GM19239 (cell line): Measurements from ENCODE around the gene LRP1.

ENCODE experiments used
- DNase-seq: peaks from one replicate; pipeline ENCODE4 v3.0.0; 2011; ENCODE audit warnings: low spot score; ENCODE audit not compliant: insufficient read length
- FAIRE-seq: peaks from 2 replicates; lab custom pipeline; 2011; peaks lifted over from hg19 to GRCh38; lab: Jason Lieb, UNC

LRP1 gene

GRCh38 chr12:57185403-57185802 is 57.1 kb downstream of the LRP1 start:
- DNase-seq (no peak), FAIRE-seq (no peak)

GRCh38 chr12:57185906-57186508 is 57.7 kb downstream of the LRP1 start:
- DNase-seq, result no peak
- no peak for FAIRE-seq

- FAIRE-seq, result no peak
- no peak for DNase-seq
Observed at GRCh38 chr12:57187222-57188089, 59.2 kb downstream of the LRP1 start.

- FAIRE-seq, result no peak
- no peak for DNase-seq
Observed at GRCh38 chr12:57188090-57188425, 59.8 kb downstream of the LRP1 start.

GRCh38 chr12:57190037-57190436 is 61.8 kb downstream of the LRP1 start:
- no peak for FAIRE-seq

GRCh38 chr12:57190821-57191220 is 62.5 kb downstream of the LRP1 start:
- DNase-seq (no peak), FAIRE-seq (no peak)

More at GRCh38 chr12:57190037-57190436, 61.8 kb downstream of the LRP1 start:
- no peak for DNase-seq

- FAIRE-seq (no peak), DNase-seq (no peak)
Observed at GRCh38 chr12:57191410-57191809, 63.1 kb downstream of the LRP1 start.

- no peak for FAIRE-seq
- no peak for DNase-seq
Observed at GRCh38 chr12:57192920-57193319, 64.6 kb downstream of the LRP1 start.

- FAIRE-seq, result no peak
- no peak for DNase-seq
Observed at GRCh38 chr12:57193706-57194245, 65.5 kb downstream of the LRP1 start.

- no peak for DNase-seq
- FAIRE-seq, result no peak
Observed at GRCh38 chr12:57194253-57194652, 66.0 kb downstream of the LRP1 start.

- no peak for DNase-seq
- FAIRE-seq, result no peak
Observed at GRCh38 chr12:57195186-57195585, 66.9 kb downstream of the LRP1 start.

GRCh38 chr12:57195611-57196371 is 67.5 kb downstream of the LRP1 start:
- DNase-seq (no peak), FAIRE-seq (no peak)

- DNase-seq (no peak), FAIRE-seq (no peak)
Observed at GRCh38 chr12:57196439-57196838, 68.2 kb downstream of the LRP1 start.

GRCh38 chr12:57196956-57197355 is 68.7 kb downstream of the LRP1 start:
- no peak for FAIRE-seq

GRCh38 chr12:57198329-57198728 is 70.0 kb downstream of the LRP1 start:
- DNase-seq (no peak), FAIRE-seq (no peak)

More at GRCh38 chr12:57196956-57197355, 68.7 kb downstream of the LRP1 start:
- DNase-seq, result no peak

GRCh38 chr12:57199191-57199590 is 70.9 kb downstream of the LRP1 start:
- DNase-seq (no peak), FAIRE-seq (no peak)

- no peak for FAIRE-seq
- DNase-seq, result no peak
Observed at GRCh38 chr12:57200497-57200896, 72.2 kb downstream of the LRP1 start.

- DNase-seq (no peak), FAIRE-seq (no peak)
Observed at GRCh38 chr12:57201219-57201618, 72.9 kb downstream of the LRP1 start.

GRCh38 chr12:57201631-57202030 is 73.3 kb downstream of the LRP1 start:
- FAIRE-seq (no peak), DNase-seq (no peak)

GRCh38 chr12:57202321-57202720 is 74.0 kb downstream of the LRP1 start:
- no peak for DNase-seq
- FAIRE-seq, result no peak

GRCh38 chr12:57203201-57203600 is 74.9 kb downstream of the LRP1 start:
- DNase-seq (no peak), FAIRE-seq (no peak)
